ENCODE results near the gene NDFIP2.

GRCh38 chr13:79486433-79487188 is 5.7 kb downstream of the NDFIP2 start:
- no peak for TF ChIP-seq EZH2phosphoT487 (conservative IDR thresholded peaks at IDR 0.05; ENCODE audit: low read length)
- TF ChIP-seq, protein P1, sequence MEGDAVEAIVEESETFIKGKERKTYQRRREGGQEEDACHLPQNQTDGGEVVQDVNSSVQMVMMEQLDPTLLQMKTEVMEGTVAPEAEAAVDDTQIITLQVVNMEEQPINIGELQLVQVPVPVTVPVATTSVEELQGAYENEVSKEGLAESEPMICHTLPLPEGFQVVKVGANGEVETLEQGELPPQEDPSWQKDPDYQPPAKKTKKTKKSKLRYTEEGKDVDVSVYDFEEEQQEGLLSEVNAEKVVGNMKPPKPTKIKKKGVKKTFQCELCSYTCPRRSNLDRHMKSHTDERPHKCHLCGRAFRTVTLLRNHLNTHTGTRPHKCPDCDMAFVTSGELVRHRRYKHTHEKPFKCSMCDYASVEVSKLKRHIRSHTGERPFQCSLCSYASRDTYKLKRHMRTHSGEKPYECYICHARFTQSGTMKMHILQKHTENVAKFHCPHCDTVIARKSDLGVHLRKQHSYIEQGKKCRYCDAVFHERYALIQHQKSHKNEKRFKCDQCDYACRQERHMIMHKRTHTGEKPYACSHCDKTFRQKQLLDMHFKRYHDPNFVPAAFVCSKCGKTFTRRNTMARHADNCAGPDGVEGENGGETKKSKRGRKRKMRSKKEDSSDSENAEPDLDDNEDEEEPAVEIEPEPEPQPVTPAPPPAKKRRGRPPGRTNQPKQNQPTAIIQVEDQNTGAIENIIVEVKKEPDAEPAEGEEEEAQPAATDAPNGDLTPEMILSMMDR (IDR thresholded peaks at IDR 0.05; ENCODE audit: insufficient read depth, low read length, poor library complexity, severe bottlenecking): no peak
